Adrenal gland (tissue), 12 donors: ENCODE data around the gene LIPM. TPM values are rescaled to one million over a fixed set of nuclear protein-coding genes. Genes with fewer than 3 reads are reported as not detected.
A peak's percentile ranks its signal among the peaks of the same experiment; 100 is the strongest.

Source experiments
- DNase-seq, 7 donors: peaks; one replicate each; pipeline ENCODE4 v3.0.0-alpha.2; 2019 to 2020
- H3K27ac ChIP-seq, 5 donors: fragments of 200-600 bp; sonication (generic) in 4 of 5; 1 replicate in 3 of 5; 2 replicates in 2 of 5; pipeline versions ENCODE4 v1.5.1 to v1.8.0; 2016 to 2020; ENCODE audit warnings: mild to moderate bottlenecking in 1 of 5
- H3K27me3 ChIP-seq: fragments of 200-600 bp; 2 replicates; pipeline ENCODE4 v1.8.0; 2021
- H3K36me3 ChIP-seq, 2 donors: fragments of 200-600 bp; replicated peaks in 1 of 2; 1 replicate in 1 of 2; 2 replicates in 1 of 2; pipeline versions ENCODE4 v1.5.1 to v1.8.0; 2018 to 2022
- H3K4me1 ChIP-seq, 2 donors: fragments of 200-600 bp; replicated peaks in 1 of 2; 1 replicate in 1 of 2; 2 replicates in 1 of 2; pipeline versions ENCODE4 v1.5.1 to v1.8.0; 2018 to 2021
- H3K4me3 ChIP-seq, 4 donors: fragments of 200-600 bp; sonication (generic) in 3 of 4; one replicate each; pipeline ENCODE4 v1.5.1; 2016 to 2018
- H3K9me3 ChIP-seq, 3 donors: fragments of 200-600 bp; sonication (generic) in 1 of 3; replicated peaks in 1 of 3; 1 replicate in 2 of 3; 2 replicates in 1 of 3; pipeline versions ENCODE4 v1.5.1 to v1.8.0; 2016 to 2021
- CTCF ChIP-seq, 6 experiments: fragments of 450-650 bp in 4 of 6; fragments of 200-600 bp in 2 of 6; sonication (generic) in 1 of 6; IDR thresholded peaks; 1 replicate in 5 of 6; 2 replicates in 1 of 6; pipeline versions ENCODE4 v1.5.1 to v1.8.0; 2016 to 2021; ENCODE audit warnings: antibody characterized with exemption in 6 of 6, mild to moderate bottlenecking in 2 of 6, moderate library complexity in 1 of 6
- POLR2A ChIP-seq, 2 donors: fragments of 450-650 bp; IDR thresholded peaks; one replicate each; pipeline ENCODE4 v1.6.1; 2017; ENCODE audit warnings: antibody characterized with exemption in 2 of 2, mild to moderate bottlenecking in 2 of 2, moderate library complexity in 1 of 2
- WGBS, 4 donors: extraction: QIAGEN DNeasy Blood & Tissue Kit in 2 of 4; methylation state at CpG; one replicate each; pipeline versions ENCODE4 v1.1.5 to v1.1.7; 2013 to 2017; 5-methylcytosine and 5-hydroxymethylcytosine counted together
- intact Hi-C, 2 donors: fragments of 100-400 bp; cut with DNase I; formaldehyde crosslinking; loops; one replicate each; pipeline versions ENCODE4 v1.14.1 to v1.15.0; 2022 to 2023
- polyA plus RNA-seq, 3 donors: library from polyadenylated mRNA; stranded (reverse); fragments of 200-250 nt in 2 of 3; fragments of 350-450 nt in 1 of 3; fragmentation: Illumina TruSeq in 1 of 3; extraction: RNeasy Lipid Tissue Mini Kit (QIAGEN cat#74804) in 1 of 3; gene quantifications; one replicate each; pipeline ENCODE4 v1.2.3, GENCODE V29; 2013 to 2014
- total RNA-seq, 9 donors: library from RNA; depleted of rRNA in 4 of 9; stranded (reverse); fragments of >200 nt in 4 of 9; fragments of 120-200 nt in 1 of 9; fragmentation: NEBNext Ultra II Directional in 1 of 9; extraction: Animal tissue kit (Norgen Biotek cat#: 25700) in 1 of 9; gene quantifications; one replicate each; pipeline versions ENCODE4 v1.1.0 to v1.2.4, GENCODE V29; 2013 to 2023
- donor health status: healthy with polysubstance abuse.
- donor health status: Bipolar disorder and iron deficiency.
- donor health status: DM: yes; HTN: yes; CAD: no.
- donor health status: DM: no; HTN: no; CAD: no.
- donor health status: DM: no; HTN: no; CAD: no.
- donor health status: DM: yes; HTN: yes; CAD: no.

Gene LIPM
- total and polyA plus RNA-seq, 12 donors: not detected

GRCh38 chr10:88805924-88806323, 3.4 kb downstream of the LIPM start:
- intact Hi-C loops: loop anchor here in 1 of 2 donors (5.0 kb wide), 1 partner anchor 119 kb away; no protein-coding TSS in a partner anchor

GRCh38 chr10:88809621-88810020, 7.1 kb downstream of the LIPM start:
- DNase-seq: no peak
- 68 to 81% (median 74%) methylated on average over 4 of the region's 4 CpGs for WGBS, 4 donors

More at GRCh38 chr10:88805924-88806323, 3.4 kb downstream of the LIPM start:
- no peaks in the 10 kb centered on the region for H3K27me3 ChIP-seq
- H3K9me3 ChIP-seq: no peaks in the 10 kb centered on the region
- no peaks in the 10 kb centered on the region for H3K4me1 ChIP-seq
- TF ChIP-seq POLR2A (IDR thresholded peaks at IDR 0.05) (no peak), CTCF (IDR thresholded peaks at IDR 0.05) (no peak)
- no peak overlapping the region for H3K4me3 ChIP-seq
- DNase-seq: no peak
- 83 to 93% (median 87%) methylated on average over 3 of the region's 3 CpGs for WGBS, 4 donors
- H3K27ac ChIP-seq: no peak overlapping the region
- no peaks in the 10 kb centered on the region for H3K36me3 ChIP-seq

GRCh38 chr10:88810196-88810961, 7.8 kb downstream of the LIPM start:
- H3K27ac ChIP-seq: no peak overlapping the region
- H3K9me3 ChIP-seq: no peaks in the 10 kb centered on the region
- H3K4me1 ChIP-seq: no peaks in the 10 kb centered on the region
- peak; percentile 22 to 63 (median 46) for DNase-seq
- no peak overlapping the region for H3K4me3 ChIP-seq
- H3K36me3 ChIP-seq: no peaks in the 10 kb centered on the region
- no peaks in the 10 kb centered on the region for H3K27me3 ChIP-seq
- WGBS, 4 donors: 29 to 35% (median 32%) methylated on average over 5 of the region's 5 CpGs
- intact Hi-C loops: loop anchor here (5.0 to 10.0 kb wide), 2 partner anchors 126 to 248 kb away; no protein-coding TSS in a partner anchor
- TF ChIP-seq POLR2A (IDR thresholded peaks at IDR 0.05) (no peak), CTCF (IDR thresholded peaks at IDR 0.05) (peak; percentile 51 to 73 (median 64))

More at GRCh38 chr10:88809621-88810020, 7.1 kb downstream of the LIPM start:
- no peak overlapping the region for H3K27ac ChIP-seq
- no peak overlapping the region for H3K4me3 ChIP-seq
- no peaks in the 10 kb centered on the region for H3K27me3 ChIP-seq
- H3K9me3 ChIP-seq: no peaks in the 10 kb centered on the region
- H3K36me3 ChIP-seq: no peaks in the 10 kb centered on the region
- intact Hi-C loops: loop anchor here (5.0 to 10.0 kb wide), 3 partner anchors 122 to 247 kb away; no protein-coding TSS in a partner anchor
- TF ChIP-seq CTCF (IDR thresholded peaks at IDR 0.05) (no peak), POLR2A (IDR thresholded peaks at IDR 0.05) (no peak)
- no peaks in the 10 kb centered on the region for H3K4me1 ChIP-seq

GRCh38 chr10:88813200-88813599, 10.7 kb downstream of the LIPM start:
- H3K4me3 ChIP-seq: no peak overlapping the region
- no peak for TF ChIP-seq CTCF (IDR thresholded peaks at IDR 0.05)
- TF ChIP-seq POLR2A (IDR thresholded peaks at IDR 0.05): no peak
- intact Hi-C loops: loop anchor here (5.0 to 10.0 kb wide), 2 partner anchors 128 to 251 kb away; no protein-coding TSS in a partner anchor

More at GRCh38 chr10:88813200-88813599, 10.7 kb downstream of the LIPM start:
- DNase-seq: no peak
- Histone ChIP-seq H3K36me3 (no peaks in the 10 kb centered on the region), H3K9me3 (no peaks in the 10 kb centered on the region), H3K4me1 (no peaks in the 10 kb centered on the region), H3K27ac (no peak overlapping the region), H3K27me3 (no peaks in the 10 kb centered on the region)
- 87 to 91% (median 88%) methylated on average over 6 of the region's 6 CpGs for WGBS, 4 donors
